BLaER1 treated with 17β-estradiol and CSF1 and Interleukin-3, amounts not matched to agents 10 nM and 100 nM (cell line): ENCODE measurements around the gene MYL5.

Experiments used
- H3K27ac ChIP-seq, 11 experiments: shearing (Covaris generic); formaldehyde crosslinking; 2 replicates each; pipeline ENCODE4 v1.8.1; 2022
- H3K27me3 ChIP-seq, 11 experiments: shearing (Covaris generic); formaldehyde crosslinking; 2 replicates each; pipeline ENCODE4 v1.8.1; 2022
- H3K36me3 ChIP-seq, 11 experiments: shearing (Covaris generic); formaldehyde crosslinking; 2 replicates each; pipeline ENCODE4 v1.8.1; 2022
- H3K4me1 ChIP-seq, 10 experiments: shearing (Covaris generic); formaldehyde crosslinking; 2 replicates each; pipeline ENCODE4 v1.8.1; 2022
- H3K4me2 ChIP-seq, 11 experiments: shearing (Covaris generic); formaldehyde crosslinking; 2 replicates each; pipeline ENCODE4 v1.8.1; 2022
- H3K4me3 ChIP-seq, 10 experiments: shearing (Covaris generic); formaldehyde crosslinking; 2 replicates each; pipeline ENCODE4 v1.8.1; 2022
- H3K9ac ChIP-seq, 11 experiments: shearing (Covaris generic); formaldehyde crosslinking; 2 replicates each; pipeline ENCODE4 v1.8.1; 2022
- H3K9me3 ChIP-seq, 11 experiments: shearing (Covaris generic); formaldehyde crosslinking; replicated peaks in 1 of 11; 2 replicates each; pipeline ENCODE4 v1.8.1; 2022
- H4K20me1 ChIP-seq, 11 experiments: shearing (Covaris generic); formaldehyde crosslinking; 2 replicates each; pipeline ENCODE4 v1.8.1; 2022
- Cebpa-rat ChIP-seq, 11 experiments: shearing (Covaris generic); IDR thresholded peaks; 2 replicates each; pipeline ENCODE4 v1.8.1; 2022

The MYL5 gene

DNA sequence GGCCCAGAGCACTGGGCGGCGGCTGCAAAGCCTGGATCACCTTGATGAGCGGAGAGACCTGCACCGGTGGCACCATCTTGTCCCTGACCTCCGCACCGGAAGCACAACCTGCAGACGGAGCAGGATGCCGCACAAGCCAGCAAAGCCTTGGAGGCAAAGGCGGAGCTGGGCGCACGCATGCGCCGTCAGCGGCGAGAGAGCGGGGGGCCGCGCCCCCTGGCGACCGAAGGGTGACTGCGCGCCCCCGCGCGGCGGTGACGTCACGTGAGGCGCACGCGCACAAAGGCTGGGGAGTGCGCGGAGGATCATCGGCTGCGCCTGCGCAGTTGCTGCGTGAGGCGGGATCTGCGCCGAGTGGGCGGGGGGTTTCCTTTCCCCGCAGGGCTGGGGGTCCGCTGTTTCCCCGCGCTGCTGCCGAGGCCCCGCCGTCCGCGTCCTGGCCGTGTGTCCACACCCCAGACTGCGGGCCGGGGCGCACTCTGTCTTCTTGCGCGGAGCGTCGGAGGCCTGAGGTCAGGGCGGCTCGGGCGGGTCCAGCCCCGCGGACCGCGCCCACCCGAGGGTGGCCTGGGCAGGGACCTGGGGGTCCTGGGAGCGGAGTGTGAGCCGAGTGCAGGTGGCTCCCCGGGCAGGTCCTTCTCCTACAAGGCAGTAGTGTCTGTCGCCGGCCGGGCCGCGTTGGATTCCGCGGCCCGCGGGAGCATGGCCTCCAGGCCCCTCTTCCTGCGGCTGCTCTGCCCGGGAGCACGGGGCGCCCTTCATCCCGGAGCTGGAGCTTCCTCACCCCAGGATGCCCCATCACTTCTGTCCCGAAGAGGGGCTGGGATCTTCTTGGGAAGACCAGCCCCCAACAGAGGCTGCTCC, at the start of gene MYL5, which contains the start of gene ATP5ME:
MYL5 (plus strand) TSS at position 371 of the 864 bp plus-strand sequence. CDS start 3,485 bp downstream, outside the sequence.
ATP5ME (minus strand) TSS at position 105 of the 864 bp plus-strand sequence; CDS start at position 76, 29 bp downstream.
- Histone ChIP-seq H3K4me3 (peak within 1 kb of the TSS; percentile 74 to 98 (median 89)), H4K20me1 (peaks cover 0 to 25% (median 0%) of the 10 kb centered on the region in 11 experiments; a peak in 4 of 22 replicates), H3K9me3 (no peaks in the 10 kb centered on the region), H3K9ac (peak within 1 kb of the TSS; percentile 89 to 98 (median 97)), H3K27ac (peak within 1 kb of the TSS; percentile 89 to 98 (median 95)), H3K27me3 (no peaks in the 10 kb centered on the region), H3K36me3 (peaks cover 26 to 37% (median 30%) of the 10 kb centered on the region in 11 experiments), H3K4me2 (peak within 1 kb of the TSS; percentile 97 to 100 (median 99)), H3K4me1 (peaks cover 48 to 62% (median 54%) of the 10 kb centered on the region in 10 experiments)
- no peak for TF ChIP-seq Cebpa-rat (IDR thresholded peaks at IDR 0.05)

- no peak within 1 kb of the TSS; a peak in 1 of 20 replicates for H3K4me3 ChIP-seq
- no peak within 1 kb of the TSS for H3K9ac ChIP-seq
- peak within 1 kb of the TSS; percentile 63 to 88 (median 78) for H3K4me2 ChIP-seq
- H4K20me1 ChIP-seq, result no peaks in the 10 kb centered on the region
- no peak within 1 kb of the TSS for H3K27ac ChIP-seq
- H3K9me3 ChIP-seq, result peaks cover 0 to 6% (median 0%) of the 10 kb centered on the region in 11 experiments; a peak in 4 of 22 replicates
- no peak for TF ChIP-seq Cebpa-rat (IDR thresholded peaks at IDR 0.05)
- no peaks in the 10 kb centered on the region for H3K36me3 ChIP-seq
- H3K4me1 ChIP-seq, result peaks cover 24 to 60% (median 52%) of the 10 kb centered on the region in 10 experiments
- H3K27me3 ChIP-seq, result no peaks in the 10 kb centered on the region; a peak in 1 of 22 replicates
These were observed 49.4 kb upstream of the MYL5 start, which contains the start of gene PDE6B for GRCh38 chr4:624705-625590. PDE6B (plus strand) TSS chr4:625573; CDS start chr4:625627, 54 bp downstream.

GRCh38 chr4:625631-626161, 48.6 kb upstream of the MYL5 start:
- peaks cover 0 to 14% (median 4%) of the 10 kb centered on the region in 11 experiments; a peak in 7 of 22 replicates for H3K9me3 ChIP-seq
- no peaks in the 10 kb centered on the region for H4K20me1 ChIP-seq
- H3K4me3 ChIP-seq, result no peak overlapping the region

GRCh38 chr4:626201-627091, 47.9 kb upstream of the MYL5 start:
- no peaks in the 10 kb centered on the region for H4K20me1 ChIP-seq
- H3K4me2 ChIP-seq, result peak overlapping the region in 6 of 11 experiments; percentile 16 to 72 (median 27); a peak in 8 of 22 replicates
- no peak for TF ChIP-seq Cebpa-rat (IDR thresholded peaks at IDR 0.05)
- no peak overlapping the region for H3K27ac ChIP-seq
- peaks cover 4 to 21% (median 11%) of the 10 kb centered on the region in 11 experiments for H3K9me3 ChIP-seq
- H3K4me1 ChIP-seq, result peaks cover 24 to 60% (median 52%) of the 10 kb centered on the region in 10 experiments
- no peaks in the 10 kb centered on the region; a peak in 1 of 22 replicates for H3K27me3 ChIP-seq
- no peaks in the 10 kb centered on the region for H3K36me3 ChIP-seq
- no peak overlapping the region for H3K9ac ChIP-seq
- no peak overlapping the region for H3K4me3 ChIP-seq

More at GRCh38 chr4:625631-626161, 48.6 kb upstream of the MYL5 start:
- H3K27ac ChIP-seq, result no peak overlapping the region
- H3K4me2 ChIP-seq, result peak overlapping the region; percentile 63 to 88 (median 78); a peak in 20 of 22 replicates
- no peaks in the 10 kb centered on the region for H3K36me3 ChIP-seq
- no peak for TF ChIP-seq Cebpa-rat (IDR thresholded peaks at IDR 0.05)
- H3K27me3 ChIP-seq, result no peaks in the 10 kb centered on the region; a peak in 1 of 22 replicates
- no peak overlapping the region for H3K9ac ChIP-seq
- H3K4me1 ChIP-seq, result peaks cover 24 to 60% (median 52%) of the 10 kb centered on the region in 10 experiments

DNA sequence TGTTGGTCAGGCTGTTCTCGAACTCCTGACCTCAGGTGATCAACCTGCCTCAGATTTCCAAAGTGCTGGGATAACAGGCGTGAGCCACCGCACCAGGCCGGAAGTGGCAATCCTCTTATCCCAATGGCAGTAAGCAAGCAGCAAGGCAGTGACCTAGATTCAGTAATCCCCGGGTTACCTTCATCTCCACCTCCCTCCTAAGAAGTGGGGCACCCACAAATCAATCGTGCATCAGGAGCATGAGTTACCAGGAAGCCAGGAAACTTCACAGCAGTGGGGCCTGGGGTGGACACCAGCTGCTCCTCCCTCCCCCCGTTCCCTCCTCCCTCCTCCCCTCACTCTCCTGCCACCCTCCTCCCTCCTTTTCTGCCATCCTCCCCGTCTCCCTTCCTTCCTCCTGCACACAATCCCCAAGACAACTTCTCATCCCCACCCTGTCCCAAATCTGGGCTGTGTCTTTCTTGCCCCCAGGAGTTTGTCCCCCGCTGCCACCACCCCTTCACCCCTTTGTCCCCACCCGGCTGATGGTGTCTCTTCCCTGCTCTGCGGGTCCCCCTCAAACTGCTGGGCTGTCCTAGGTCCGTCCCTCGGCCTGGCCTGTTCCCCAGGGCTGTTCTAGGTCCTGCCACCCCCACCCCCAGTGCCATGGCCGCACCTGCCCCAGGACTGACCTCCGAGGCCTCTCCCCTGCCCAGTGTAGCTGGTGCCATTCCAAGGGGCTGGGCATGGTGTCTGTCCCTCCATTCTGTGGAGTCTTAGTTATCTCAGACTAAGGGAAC, 46.8 kb upstream of the MYL5 start:
- H3K9ac ChIP-seq, result no peak overlapping the region
- peaks cover 15 to 32% (median 22%) of the 10 kb centered on the region in 11 experiments for H3K9me3 ChIP-seq
- peak overlapping the region in 7 of 11 experiments; percentile 8 to 42 (median 23); a peak in 8 of 22 replicates for H3K4me2 ChIP-seq
- H3K4me3 ChIP-seq, result no peak overlapping the region
- no peaks in the 10 kb centered on the region for H4K20me1 ChIP-seq
- no peaks in the 10 kb centered on the region for H3K36me3 ChIP-seq
- no peak overlapping the region for H3K27ac ChIP-seq
- no peaks in the 10 kb centered on the region; a peak in 1 of 22 replicates for H3K27me3 ChIP-seq
- H3K4me1 ChIP-seq, result peaks cover 24 to 60% (median 52%) of the 10 kb centered on the region in 10 experiments
- TF ChIP-seq Cebpa-rat (IDR thresholded peaks at IDR 0.05), result no peak

- H3K27ac ChIP-seq, result no peak overlapping the region
- no peaks in the 10 kb centered on the region; a peak in 1 of 22 replicates for H3K27me3 ChIP-seq
- no peaks in the 10 kb centered on the region for H3K36me3 ChIP-seq
- no peak overlapping the region for H3K9ac ChIP-seq
- H3K4me3 ChIP-seq, result no peak overlapping the region
- peaks cover 24 to 57% (median 48%) of the 10 kb centered on the region in 10 experiments for H3K4me1 ChIP-seq
- peak overlapping the region in 7 of 11 experiments; percentile 8 to 48 (median 20); a peak in 4 of 22 replicates for H3K4me2 ChIP-seq
- H3K9me3 ChIP-seq, result peaks cover 23 to 40% (median 29%) of the 10 kb centered on the region in 11 experiments
- H4K20me1 ChIP-seq, result no peaks in the 10 kb centered on the region
- TF ChIP-seq Cebpa-rat (IDR thresholded peaks at IDR 0.05), result no peak
These were observed 46.0 kb upstream of the MYL5 start for GRCh38 chr4:628311-628741.
